Stimulated activated CD4-positive, alpha-beta T cell treated with anti-CD3 and anti-CD28 coated beads, Interleukin-1b, Interleukin-23, amount 100 ng/mL, for 4 hours (primary cell): ENCODE data around the gene TEX13C.
"Not testable (repeated sequence)": the region's sequence is repeated elsewhere in the genome, so short reads cannot be mapped to it uniquely, and the experiment has no call there.

ENCODE experiments used
- DNase-seq, 2 donors: peaks; one replicate each; pipeline ENCODE4 v3.0.0-alpha.2; 2020; ENCODE audit warnings: low read depth in 2 of 2

Gene TEX13C

GRCh38 chrX:125319646-125320521 is at the start of gene TEX13C:
TEX13C (plus strand) TSS chrX:125319871; CDS start chrX:125320120, 249 bp downstream.
- DNase-seq: no peak

GRCh38 chrX:125287282-125287681 is 32.4 kb upstream of the TEX13C start:
- DNase-seq: no peak

GRCh38 chrX:125288343-125288742 is 31.3 kb upstream of the TEX13C start:
- no peak for DNase-seq

GRCh38 chrX:125289209-125289608 is 30.5 kb upstream of the TEX13C start:
- DNase-seq: no peak

GRCh38 chrX:125289920-125290319 is 29.8 kb upstream of the TEX13C start:
- no peak for DNase-seq

- DNase-seq: no peak
Observed at GRCh38 chrX:125291124-125291523, 28.5 kb upstream of the TEX13C start.

GRCh38 chrX:125293850-125294780 is 25.6 kb upstream of the TEX13C start:
- DNase-seq: no peak

GRCh38 chrX:125295337-125295736 is 24.3 kb upstream of the TEX13C start:
- DNase-seq: no peak

- no peak for DNase-seq
Observed at GRCh38 chrX:125298871-125299270, 20.8 kb upstream of the TEX13C start.

GRCh38 chrX:125306335-125306866 is 13.3 kb upstream of the TEX13C start:
- DNase-seq: no peak

- DNase-seq: no peak
Observed at GRCh38 chrX:125308653-125309052, 11.0 kb upstream of the TEX13C start.

- not testable (repeated sequence) for DNase-seq
Observed at GRCh38 chrX:125319166-125319565, 505 bp upstream of the TEX13C start.

- no peak for DNase-seq
Observed at GRCh38 chrX:125322431-125322830, 2.8 kb downstream of the TEX13C start.

GRCh38 chrX:125326599-125326998 is 6.9 kb downstream of the TEX13C start:
- no peak for DNase-seq

- DNase-seq: no peak
Observed at GRCh38 chrX:125327891-125328290, 8.2 kb downstream of the TEX13C start.

GRCh38 chrX:125333583-125333982 is 13.9 kb downstream of the TEX13C start:
- no peak for DNase-seq

GRCh38 chrX:125340490-125340889 is 20.8 kb downstream of the TEX13C start:
- no peak for DNase-seq

- no peak for DNase-seq
Observed at GRCh38 chrX:125374169-125374568, 54.5 kb downstream of the TEX13C start.
